SK-N-SH (cell line): ENCODE results near the gene BRAT1. TPM values are rescaled to one million over a fixed set of nuclear protein-coding genes. Genes with fewer than 3 reads are reported as not detected.

Source experiments
- CTCF ChIA-PET: fragments of 300-600, 350-600 bp; formaldehyde crosslinking; extraction: SDS; loops from one replicate; lab custom pipeline; 2021; lab: Yijun Ruan, JAX
- POLR2A ChIA-PET: fragments of 350-600 bp; sonication (Branson Sonifier 250); formaldehyde crosslinking; extraction: SDS; loops from one replicate; lab custom pipeline; 2020; ENCODE audit warnings: antibody characterized with exemption, inconsistent platforms; lab: Yijun Ruan, JAX
- DNase-seq: peaks from one replicate; pipeline ENCODE4 v3.0.0; 2012
- H2AFZ ChIP-seq: fragments of 200-600 bp; sonication (generic); 2 replicates; pipeline ENCODE4 v1.8.1; 2016; ENCODE audit warnings: antibody characterized with exemption, mild to moderate bottlenecking, low read depth
- H3F3A ChIP-seq: fragments of 200-600 bp; sonication (generic); replicated peaks from 2 replicates; pipeline ENCODE3; 2016; ENCODE audit warnings: antibody characterized with exemption, mild to moderate bottlenecking; ENCODE audit not compliant: insufficient read depth
- H3K27ac ChIP-seq, 2 experiments: fragments of 200-500 bp in 1 of 2; fragments of 200-600 bp in 1 of 2; sonication (Bioruptor generic) in 1 of 2; sonication (generic), shearing (Covaris generic) in 1 of 2; 2 replicates each; pipeline versions ENCODE4 v1.5.1 to v1.6.1; 2014 to 2016; ENCODE audit warnings: low read depth in 2 of 2, inconsistent platforms in 1 of 2, low read length in 1 of 2, mild to moderate bottlenecking in 1 of 2, mixed read lengths in 1 of 2
- H3K27me3 ChIP-seq: fragments of 200-600 bp; sonication (generic), shearing (Covaris generic); 2 replicates; pipeline ENCODE4 v1.6.1; 2016; ENCODE audit warnings: mixed run types; ENCODE audit not compliant: insufficient read depth
- H3K36me3 ChIP-seq, 2 experiments: fragments of 200-500 bp in 1 of 2; fragments of 200-600 bp in 1 of 2; sonication (Bioruptor generic) in 1 of 2; sonication (generic) in 1 of 2; replicated peaks in 1 of 2; 2 replicates each; pipeline versions ENCODE3 to v1.5.1; 2014 to 2016; ENCODE audit warnings: low read length in 1 of 2, mild to moderate bottlenecking in 1 of 2; ENCODE audit not compliant: insufficient read depth in 2 of 2, control insufficient read depth in 1 of 2
- H3K4me1 ChIP-seq, 2 experiments: fragments of 200-500 bp in 1 of 2; fragments of 200-600 bp in 1 of 2; sonication (Bioruptor generic) in 1 of 2; sonication (generic), shearing (Covaris generic) in 1 of 2; 2 replicates each; pipeline versions ENCODE4 v1.5.1 to v1.6.1; 2014 to 2016; ENCODE audit warnings: low read depth in 1 of 2, low read length in 1 of 2, mixed run types in 1 of 2; ENCODE audit not compliant: insufficient read depth in 2 of 2, control insufficient read depth in 1 of 2
- H3K4me2 ChIP-seq: fragments of 200-600 bp; sonication (generic), shearing (Covaris generic); 2 replicates; pipeline ENCODE4 v1.6.1; 2017; ENCODE audit warnings: mixed run types
- H3K4me3 ChIP-seq, 2 experiments: fragments of 200-500 bp in 1 of 2; fragments of 200-600 bp in 1 of 2; sonication (Bioruptor generic) in 1 of 2; sonication (generic), shearing (Covaris generic) in 1 of 2; 2 replicates each; pipeline versions ENCODE4 v1.5.1 to v1.8.1; 2014 to 2016; ENCODE audit warnings: low read depth in 2 of 2, inconsistent platforms in 1 of 2, low read length in 1 of 2, mild to moderate bottlenecking in 1 of 2, mixed read lengths in 1 of 2, moderate library complexity in 1 of 2
- H3K79me2 ChIP-seq: fragments of 200-600 bp; sonication (generic); 2 replicates; pipeline ENCODE4 v1.8.1; 2017; ENCODE audit warnings: mild to moderate bottlenecking; ENCODE audit not compliant: insufficient read depth
- H3K9ac ChIP-seq: fragments of 200-600 bp; sonication (generic); 2 replicates; pipeline ENCODE4 v1.6.1; 2017; ENCODE audit warnings: mixed run types
- H3K9me2 ChIP-seq: fragments of 200-600 bp; sonication (generic); 2 replicates; pipeline ENCODE4 v1.6.1; 2017; ENCODE audit warnings: mixed run types
- H3K9me3 ChIP-seq: fragments of 200-600 bp; sonication (generic); 2 replicates; pipeline ENCODE4 v1.6.1; 2017; ENCODE audit warnings: mixed run types, mild to moderate bottlenecking, moderate library complexity
- H4K20me1 ChIP-seq: fragments of 200-600 bp; sonication (generic); 2 replicates; pipeline ENCODE4 v1.6.1; 2017; ENCODE audit warnings: mild to moderate bottlenecking, mixed run types; ENCODE audit not compliant: insufficient read depth
- CHD2 ChIP-seq: fragments of 150-350 bp; IDR thresholded peaks from 2 replicates; pipeline ENCODE4 v1.6.1; 2018; ENCODE audit warnings: low read length; ENCODE audit not compliant: partially characterized antibody
- FOXJ3 ChIP-seq: sonication (generic); formaldehyde crosslinking; IDR thresholded peaks from 2 replicates; pipeline ENCODE4 v1.5.1; 2020; ENCODE audit warnings: mild to moderate bottlenecking, missing genetic modification reagents
- JUND ChIP-seq: IDR thresholded peaks from 2 replicates; pipeline ENCODE4 v1.4.0; 2012
- MAX ChIP-seq: IDR thresholded peaks from 2 replicates; pipeline ENCODE4 v1.4.0; 2012; ENCODE audit warnings: low read depth
- MXI1 ChIP-seq: IDR thresholded peaks from 2 replicates; pipeline ENCODE4 v1.6.1; 2012; ENCODE audit warnings: mild to moderate bottlenecking, low read depth, low read length, improper control_type of control experiment
- RAD21 ChIP-seq: IDR thresholded peaks from 2 replicates; pipeline ENCODE4 v1.6.1; 2012; ENCODE audit warnings: mild to moderate bottlenecking, low read length
- SIN3A ChIP-seq: IDR thresholded peaks from 2 replicates; pipeline ENCODE4 v1.6.1; 2012; ENCODE audit warnings: low read depth, mild to moderate bottlenecking, low read length, moderate library complexity, borderline replicate concordance
- TCF12 ChIP-seq: IDR thresholded peaks from 2 replicates; pipeline ENCODE4 v1.4.0; 2012
- YY1 ChIP-seq: IDR thresholded peaks from 2 replicates; pipeline ENCODE4 v1.4.0; 2012; ENCODE audit warnings: low read depth, mild to moderate bottlenecking
- ZBTB33 ChIP-seq: IDR thresholded peaks from 2 replicates; pipeline ENCODE4 v1.4.0; 2012; ENCODE audit warnings: low read depth, borderline replicate concordance
- WGBS: methylation state at CpG from one replicate; pipeline ENCODE4 v1.1.6; 2017; ENCODE audit warnings: low lambda C conversion rate; 5-methylcytosine and 5-hydroxymethylcytosine counted together
- polyA plus RNA-seq, 3 experiments: library from polyadenylated mRNA; depleted of rRNA; stranded (reverse); fragments of >200 nt; gene quantifications; 2 replicates each; pipeline ENCODE4 v1.2.3, GENCODE V29; 2012
- TF ChIP-seq, protein P1 (sequence below): IDR thresholded peaks from 2 replicates; pipeline ENCODE4; 2012

BRAT1 gene
- polyA plus RNA-seq, 1 of the 3 experiments (the other 2 are of a cell fraction), result 36.2 TPM

DNA sequence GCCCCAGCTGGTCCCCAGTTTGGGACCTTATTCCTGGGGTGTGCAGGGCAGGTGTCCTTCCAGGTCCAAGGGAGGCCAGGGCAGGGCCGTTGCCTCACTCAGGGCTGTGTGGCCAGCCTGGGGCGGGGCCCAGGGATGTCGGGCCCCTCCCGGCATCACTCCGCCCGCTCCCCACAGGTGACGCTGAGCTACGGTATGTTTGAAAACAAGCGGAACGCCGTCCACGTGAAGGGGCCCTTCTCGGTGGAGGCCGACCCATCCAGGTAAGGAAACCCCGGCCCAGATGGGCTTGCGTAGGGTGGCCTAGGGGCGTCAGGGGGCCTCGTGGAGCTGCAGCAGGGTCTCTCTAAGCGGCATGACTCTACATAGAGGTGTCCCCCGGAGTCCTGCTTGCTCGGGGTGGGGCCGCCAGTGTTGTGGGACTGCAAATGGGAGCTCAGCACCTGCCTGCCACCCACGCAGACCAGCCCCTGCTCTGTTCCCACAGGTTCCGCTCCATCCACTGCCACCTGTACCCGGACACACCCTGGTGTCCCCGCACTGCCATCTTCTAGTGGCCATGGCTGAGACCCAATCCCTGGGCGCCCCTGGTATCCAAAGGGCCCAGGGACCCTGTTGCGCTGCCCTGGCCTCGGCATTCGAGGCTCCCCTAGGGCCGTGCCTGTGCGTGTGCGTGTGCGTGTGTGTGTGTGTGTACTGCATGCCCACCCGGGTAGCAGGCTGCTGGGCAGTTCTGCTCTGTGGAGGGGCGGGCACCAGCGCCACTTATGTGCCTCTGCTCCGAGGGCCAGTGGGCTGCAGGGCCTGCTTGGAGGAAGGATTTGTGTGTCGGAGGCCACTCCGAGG is 28.4 kb downstream of the BRAT1 start (continued):
- no peak for TF ChIP-seq CHD2

DNA sequence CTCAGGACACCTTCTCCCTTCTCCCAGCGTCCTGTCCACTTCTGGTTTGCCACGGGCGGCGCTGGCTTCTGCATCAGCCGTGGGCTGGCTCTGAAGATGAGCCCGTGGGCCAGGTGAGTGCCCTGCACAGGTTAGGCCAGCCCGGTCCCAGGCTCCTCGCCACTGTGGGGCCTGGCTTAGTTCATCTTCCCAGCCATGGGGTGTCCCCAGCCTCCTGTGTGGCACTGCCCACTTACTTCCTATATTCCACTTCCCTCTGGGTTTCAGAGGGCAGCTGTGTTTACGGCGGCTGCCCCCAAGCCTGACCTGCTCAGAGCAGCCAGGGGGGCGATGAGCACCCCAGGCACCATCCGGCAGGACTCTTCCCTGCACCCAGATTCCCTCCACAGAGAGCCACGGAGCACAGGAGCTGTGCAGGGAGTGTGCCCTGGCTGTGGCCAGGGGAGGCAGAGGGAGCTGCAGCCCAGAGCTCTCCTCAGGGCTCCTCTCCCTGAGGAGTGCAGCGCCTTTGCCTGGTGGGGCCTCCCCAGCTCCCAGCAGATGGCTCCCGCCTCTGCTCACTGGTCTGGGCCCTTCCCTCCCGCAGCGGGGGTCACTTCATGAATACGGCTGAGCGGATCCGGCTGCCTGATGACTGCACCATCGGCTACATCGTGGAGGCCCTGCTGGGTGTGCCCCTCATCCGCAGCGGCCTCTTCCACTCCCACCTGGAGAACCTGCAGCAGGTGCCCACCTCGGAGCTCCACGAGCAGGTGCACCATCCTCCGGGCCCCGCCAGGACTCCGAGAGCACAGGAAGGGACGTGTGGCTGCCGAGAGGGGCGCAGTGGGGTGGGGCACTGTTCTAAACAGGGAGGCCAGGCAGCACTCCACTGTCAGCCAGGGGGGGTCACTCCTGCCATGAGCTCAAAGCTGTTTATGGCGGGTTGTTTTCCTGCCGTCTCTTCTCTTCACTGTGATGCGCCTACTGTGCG is 29.4 kb downstream of the BRAT1 start:
- CTCF ChIA-PET, result interaction anchor here (0.8 to 1.9 kb wide), 4 partner anchors 8 to 74 kb away, joined by 3 to 4 read pairs (median 4); no protein-coding TSS in a partner anchor
- H3K36me3 ChIP-seq, result peaks cover 6 to 7% of the 10 kb centered on the region in 2 experiments
- DNase-seq, result no peak
- H3K9ac ChIP-seq, result no peak overlapping the region
- no peak overlapping the region for H3K4me3 ChIP-seq
- H3K27ac ChIP-seq, result no peak overlapping the region
- no peaks in the 10 kb centered on the region for H3K9me2 ChIP-seq
- TF ChIP-seq FOXJ3 (CRISPR knock-in tag), result no peak
- no peak for TF ChIP-seq SIN3A
- TF ChIP-seq TCF12, result no peak
- TF ChIP-seq YY1, result no peak
- TF ChIP-seq JUND, result no peak
- TF ChIP-seq ZBTB33, result no peak
- TF ChIP-seq RAD21, result no peak
- TF ChIP-seq, protein P1, sequence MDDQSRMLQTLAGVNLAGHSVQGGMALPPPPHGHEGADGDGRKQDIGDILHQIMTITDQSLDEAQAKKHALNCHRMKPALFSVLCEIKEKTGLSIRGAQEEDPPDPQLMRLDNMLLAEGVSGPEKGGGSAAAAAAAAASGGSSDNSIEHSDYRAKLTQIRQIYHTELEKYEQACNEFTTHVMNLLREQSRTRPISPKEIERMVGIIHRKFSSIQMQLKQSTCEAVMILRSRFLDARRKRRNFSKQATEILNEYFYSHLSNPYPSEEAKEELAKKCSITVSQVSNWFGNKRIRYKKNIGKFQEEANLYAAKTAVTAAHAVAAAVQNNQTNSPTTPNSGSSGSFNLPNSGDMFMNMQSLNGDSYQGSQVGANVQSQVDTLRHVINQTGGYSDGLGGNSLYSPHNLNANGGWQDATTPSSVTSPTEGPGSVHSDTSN, result no peak
- TF ChIP-seq MXI1, result no peak
- no peak for TF ChIP-seq MAX
- TF ChIP-seq, all 33 proteins: peak for 0
- 93% methylated on average over 21 of the region's 36 CpGs for WGBS
- Histone ChIP-seq H3K4me2 (no peak overlapping the region), H3K4me1 (peaks cover 64 to 68% of the 10 kb centered on the region in 2 experiments; a peak in 3 of 4 replicates), H4K20me1 (peaks cover 4% of the 10 kb centered on the region; the same call in 1 of the 2 replicates), H3F3A (peaks cover 57% of the 10 kb centered on the region), H3K79me2 (peaks cover 38% of the 10 kb centered on the region), H3K27me3 (no peaks in the 10 kb centered on the region), H2AFZ (no peak overlapping the region), H3K9me3 (no peaks in the 10 kb centered on the region)
- POLR2A ChIA-PET, result no interaction called here
